Jurkat, Clone E6-1 (cell line): ENCODE measurements around the gene FBXO2.
"Not testable (repeated sequence)": the region's sequence is repeated elsewhere in the genome, so short reads cannot be mapped to it uniquely, and the experiment has no call there.

ENCODE experiments used
- DNase-seq: peaks from one replicate; pipeline ENCODE4 v3.0.0-alpha.2; 2011; ENCODE audit warnings: low read depth, low spot score
- H3K4me3 ChIP-seq: 2 replicates; pipeline ENCODE4 v1.5.1; 2011; ENCODE audit warnings: mild to moderate bottlenecking, low read length, control low read depth, moderate library complexity

FBXO2 gene

GRCh38 chr1:11610629-11611180 lies 43.5 kb downstream of the FBXO2 start:
- H3K4me3 ChIP-seq = no peak overlapping the region
- no peak for DNase-seq

- H3K4me3 ChIP-seq = not testable (repeated sequence)
Measured at GRCh38 chr1:11609378-11609777, 44.9 kb downstream of the FBXO2 start.

GRCh38 chr1:11608596-11609130 lies 45.6 kb downstream of the FBXO2 start:
- H3K4me3 ChIP-seq, DNase-seq: not testable (repeated sequence)

More at GRCh38 chr1:11609378-11609777, 44.9 kb downstream of the FBXO2 start:
- DNase-seq = not testable (repeated sequence)

- DNase-seq = no peak
- H3K4me3 ChIP-seq = no peak overlapping the region
Measured at GRCh38 chr1:11606775-11607174, 47.5 kb downstream of the FBXO2 start.

GRCh38 chr1:11602981-11603380 lies 51.2 kb downstream of the FBXO2 start:
- no peak for DNase-seq
- no peak overlapping the region for H3K4me3 ChIP-seq

- no peak overlapping the region for H3K4me3 ChIP-seq
- DNase-seq = no peak
Measured at GRCh38 chr1:11602424-11602823, 51.8 kb downstream of the FBXO2 start.

- DNase-seq = no peak
- H3K4me3 ChIP-seq = no peak overlapping the region
Measured at GRCh38 chr1:11600836-11601235, 53.4 kb downstream of the FBXO2 start.

- DNase-seq = no peak
- H3K4me3 ChIP-seq = no peak overlapping the region
Measured at GRCh38 chr1:11599891-11600576, 54.2 kb downstream of the FBXO2 start.

GRCh38 chr1:11598461-11598860 lies 55.8 kb downstream of the FBXO2 start:
- H3K4me3 ChIP-seq = no peak overlapping the region
- DNase-seq = no peak
